Dermis lymphatic vessel endothelial cell (primary cell): ENCODE results near the gene TNFSF10. TPM values are rescaled to one million over a fixed set of nuclear protein-coding genes. Genes with fewer than 3 reads are reported as not detected.

ENCODE experiments used
- total RNA-seq: library from RNA; depleted of rRNA; stranded (reverse); fragments of >200 nt; gene quantifications from 2 replicates; pipeline ENCODE4 v1.2.1, GENCODE V29; 2014

The TNFSF10 gene
- 92.7 and 101 TPM in 2 replicates for total RNA-seq

DNA sequence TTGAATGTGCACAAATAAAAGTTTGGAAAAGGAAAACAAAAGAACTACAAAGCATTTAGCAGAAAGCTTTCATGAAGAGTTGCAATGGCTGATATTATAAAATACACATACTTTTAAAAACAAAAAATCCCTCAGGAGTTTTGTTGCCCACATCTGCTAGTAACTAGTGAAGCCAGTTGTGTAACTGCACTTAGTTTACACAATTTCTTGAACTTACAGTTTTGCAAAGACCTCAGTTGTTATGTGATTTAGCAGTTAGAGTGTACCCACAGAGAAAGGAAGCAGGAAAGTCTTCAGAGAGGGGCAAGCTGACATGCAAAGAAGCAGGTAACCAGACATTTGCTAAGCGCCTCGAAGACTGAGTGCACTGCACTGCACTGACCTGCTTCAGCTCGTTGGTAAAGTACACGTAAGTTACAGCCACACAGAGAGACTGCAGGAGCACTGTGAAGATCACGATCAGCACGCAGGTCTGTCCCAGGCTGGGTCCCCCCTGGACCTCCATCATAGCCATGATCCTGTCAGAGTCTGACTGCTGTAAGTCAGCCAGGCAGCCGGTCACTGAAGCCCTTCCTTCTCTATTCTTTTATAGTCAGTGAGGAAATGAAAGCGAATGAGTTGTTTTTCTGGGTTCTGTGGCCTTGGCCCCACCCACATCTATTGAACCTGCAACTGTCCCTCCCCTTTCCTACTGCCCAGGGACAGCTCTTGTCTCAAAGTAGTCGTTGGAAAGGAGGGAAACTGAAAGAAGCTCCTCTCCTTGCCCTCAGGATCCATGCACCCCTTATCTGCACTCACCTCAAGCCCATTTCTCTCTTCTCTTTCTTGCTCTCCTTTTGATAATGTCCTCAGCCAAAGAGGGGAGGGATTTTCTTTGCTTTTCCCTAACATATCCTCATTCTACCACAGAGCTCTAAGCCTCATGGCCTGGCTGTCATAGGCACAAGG is at the start of gene TNFSF10:
TNFSF10 (minus strand) TSS at position 560 of the 948 bp plus-strand sequence; CDS start at position 514, 46 bp downstream.

Other genes starting within 250 kb of the TNFSF10 start
- gene GHSR, start 75.0 kb downstream of the TNFSF10 start, total RNA-seq = not detected in 2 replicates
- 2.6 and 4.3 TPM in 2 replicates for gene NCEH1, start 187.6 kb upstream of the TNFSF10 start, total RNA-seq
- 15.3 and 22.8 TPM in 2 replicates for gene ECT2, start 227.3 kb upstream of the TNFSF10 start, total RNA-seq